HG03520 (cell line): ENCODE data around the gene DCDC1.
"Not testable (repeated sequence)": the region's sequence is repeated elsewhere in the genome, so short reads cannot be mapped to it uniquely, and the experiment has no call there.

Source experiments
- ATAC-seq: cut with Tn5 transposase; IDR thresholded peaks from one replicate; pipeline ENCODE4 v1.9.1; 2021; ENCODE audit warnings: mild to moderate bottlenecking, moderate library complexity; ENCODE audit not compliant: unreplicated experiment

The DCDC1 gene

GRCh38 chr11:31326470-31327148 lies 42.9 kb downstream of the DCDC1 start:
- ATAC-seq: no peak

GRCh38 chr11:31325160-31325559 lies 44.4 kb downstream of the DCDC1 start:
- ATAC-seq: no peak

- ATAC-seq: no peak
These were observed 46.4 kb downstream of the DCDC1 start for GRCh38 chr11:31323145-31323544.

GRCh38 chr11:31321494-31321893 lies 48.0 kb downstream of the DCDC1 start:
- not testable (repeated sequence) for ATAC-seq

- ATAC-seq: no peak
These were observed 65.8 kb downstream of the DCDC1 start for GRCh38 chr11:31303644-31304180.

- ATAC-seq: no peak
These were observed 67.7 kb downstream of the DCDC1 start for GRCh38 chr11:31301549-31302510.

GRCh38 chr11:31295308-31295707 lies 74.2 kb downstream of the DCDC1 start:
- no peak for ATAC-seq

- not testable (repeated sequence) for ATAC-seq
These were observed 96.0 kb downstream of the DCDC1 start for GRCh38 chr11:31273527-31273926.

- ATAC-seq: no peak
These were observed 101.8 kb downstream of the DCDC1 start for GRCh38 chr11:31267720-31268119.

- ATAC-seq: no peak
These were observed 104.7 kb downstream of the DCDC1 start for GRCh38 chr11:31264834-31265233.

- no peak for ATAC-seq
These were observed 106.8 kb downstream of the DCDC1 start for GRCh38 chr11:31262761-31263160.

GRCh38 chr11:31259797-31260196 lies 109.7 kb downstream of the DCDC1 start:
- ATAC-seq: no peak

GRCh38 chr11:31254415-31254814 lies 115.1 kb downstream of the DCDC1 start:
- ATAC-seq: no peak

- ATAC-seq: no peak
These were observed 120.8 kb downstream of the DCDC1 start for GRCh38 chr11:31248768-31249167.

GRCh38 chr11:31247321-31247720 lies 122.2 kb downstream of the DCDC1 start:
- ATAC-seq: no peak

GRCh38 chr11:31246451-31247165 lies 122.9 kb downstream of the DCDC1 start:
- no peak for ATAC-seq

- no peak for ATAC-seq
These were observed 125.8 kb downstream of the DCDC1 start for GRCh38 chr11:31243706-31244105.

- no peak for ATAC-seq
These were observed 129.1 kb downstream of the DCDC1 start for GRCh38 chr11:31240340-31240904.

GRCh38 chr11:31237819-31238760 lies 131.4 kb downstream of the DCDC1 start:
- ATAC-seq: no peak

GRCh38 chr11:31236143-31236542 lies 133.4 kb downstream of the DCDC1 start:
- no peak for ATAC-seq
